ENCODE data around the gene SHD. TPM values are rescaled to one million over a fixed set of nuclear protein-coding genes. Genes with fewer than 3 reads are reported as not detected.

The SHD gene
- total and polyA plus RNA-seq, 2 donors (not counting 3 experiments of a cell fraction or from before 2014, with no cell fraction given) = not detected

DNA sequence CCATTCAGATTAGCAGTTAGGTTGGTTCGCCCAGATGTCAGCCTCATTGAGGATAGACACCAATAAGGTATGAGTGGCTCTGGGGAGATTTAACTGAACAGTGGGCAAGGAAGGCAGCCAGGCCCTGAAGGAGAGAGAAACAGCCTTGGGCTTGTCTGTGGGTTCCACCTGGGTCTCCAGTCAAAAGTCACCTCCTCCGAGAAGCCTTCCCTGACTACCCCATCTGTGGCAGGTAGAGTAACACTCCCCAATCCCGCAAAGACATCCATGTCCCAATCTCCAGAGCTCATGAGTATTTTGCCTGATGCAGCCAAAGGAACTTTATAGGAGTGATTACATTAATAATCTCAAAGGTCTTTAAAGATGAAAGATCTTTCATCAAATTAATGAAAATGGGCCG, 40.2 kb upstream of the SHD start:
- DNase-seq (ENCODE audit: low read depth, low spot score) (no peak), FAIRE-seq (no peak)
- H3K27me3 ChIP-seq (ENCODE audit: control insufficient read depth in 2 of 2, insufficient read depth in 2 of 2, low read length in 2 of 2) = no peaks in the 10 kb centered on the region
- H4K20me1 ChIP-seq (replicated peaks; ENCODE audit: control insufficient read depth, extremely low read depth, insufficient read depth, low read length) = no peaks in the 10 kb centered on the region
- H3K9me3 ChIP-seq (replicated peaks; ENCODE audit: control insufficient read depth, insufficient read depth, low read length) = no peaks in the 10 kb centered on the region
- H3K79me2 ChIP-seq (ENCODE audit: control insufficient read depth, insufficient read depth, low read length) = no peaks in the 10 kb centered on the region
- intact Hi-C loops (cut with micrococcal nuclease) = no loop called here
- no peaks in the 10 kb centered on the region for H3K36me3 ChIP-seq (ENCODE audit: control insufficient read depth in 2 of 2, extremely low read depth in 1 of 2, insufficient read depth in 2 of 2, low read length in 2 of 2)
- H3K4me1 ChIP-seq (ENCODE audit: control insufficient read depth, extremely low read depth, insufficient read depth, low read length) = no peaks in the 10 kb centered on the region
- CTCF ChIA-PET = no interaction called here
- TF ChIP-seq POLR2A (IDR thresholded peaks at IDR 0.05; ENCODE audit: low read depth, low read length) = no peak
- no peak for TF ChIP-seq POLR2AphosphoS5 (IDR thresholded peaks at IDR 0.05; ENCODE audit: insufficient read depth, low read depth, low read length)
- TF ChIP-seq GATA2 (IDR thresholded peaks at IDR 0.05; ENCODE audit: insufficient read depth, insufficient read length, low read depth, low read length) = no peak
- TF ChIP-seq MAX (IDR thresholded peaks at IDR 0.05; ENCODE audit: insufficient read depth, insufficient read length) = no peak
- no peak for TF ChIP-seq FOS (IDR thresholded peaks at IDR 0.05; ENCODE audit: borderline replicate concordance, insufficient read depth, low read length)
- no peak for TF ChIP-seq CTCF (IDR thresholded peaks at IDR 0.05; ENCODE audit: extremely low read depth in 1 of 2, insufficient read depth in 1 of 2, low read depth in 1 of 2, low read length in 2 of 2)
- TF ChIP-seq JUN (IDR thresholded peaks at IDR 0.05; ENCODE audit: borderline replicate concordance, insufficient read depth, insufficient read length, low read depth) = no peak
- no peak for TF ChIP-seq MYC (IDR thresholded peaks at IDR 0.05; ENCODE audit: low read depth, low read length)
- TF ChIP-seq EZH2 (IDR thresholded peaks at IDR 0.05; ENCODE audit: borderline replicate concordance, low read depth, low read length, severe bottlenecking) = no peak
- no peak overlapping the region for H3K27ac ChIP-seq (ENCODE audit: insufficient read depth, low read depth, low read length)
- POLR2A ChIA-PET = no interaction called here
- no peaks in the 10 kb centered on the region for H3K9me1 ChIP-seq (replicated peaks; ENCODE audit: control insufficient read depth, extremely low read depth, insufficient read depth, low read length)
- no peak overlapping the region for H3K4me3 ChIP-seq (replicated peaks in 1 of 3; ENCODE audit: insufficient read depth in 1 of 3, low read depth in 1 of 3, low read length in 3 of 3)
- H3K4me2 ChIP-seq (ENCODE audit: insufficient read depth, low read length) = no peak overlapping the region
- no peak overlapping the region for H2AFZ ChIP-seq (ENCODE audit: low read depth, low read length)
- dilution Hi-C loops (cut with MboI; ENCODE audit: extremely low pct_ligation_motif_present, low sequenced_read_pairs) = no loop called here
- BruUV-seq (replicated peaks) = no TSS peak
- H3K9ac ChIP-seq (replicated peaks; ENCODE audit: extremely low read depth, insufficient read depth, low read length) = no peak overlapping the region
